Dermis microvascular lymphatic vessel endothelial cell (primary cell): ENCODE results near the gene DYDC2. TPM values are rescaled to one million over a fixed set of nuclear protein-coding genes. Genes with fewer than 3 reads are reported as not detected.
A peak's percentile ranks its signal among the peaks of the same experiment; 100 is the strongest.
"Not testable (repeated sequence)": the region's sequence is repeated elsewhere in the genome, so short reads cannot be mapped to it uniquely, and the experiment has no call there.

Experiments used
- DNase-seq, 2 donors: peaks; one replicate each; pipeline versions ENCODE4 v3.0.0 to v3.0.0-alpha.2; 2010; ENCODE audit warnings: low read depth in 2 of 2
- total RNA-seq: library from RNA; depleted of rRNA; stranded (reverse); fragments of >200 nt; gene quantifications from 2 replicates; pipeline ENCODE4 v1.2.1, GENCODE V29; 2014

DYDC2 gene
- 0.39 TPM in 1 of 2 replicates, not detected in the other for total RNA-seq

- no peak for DNase-seq
Measured at GRCh38 chr10:80356563-80356988, at the start of gene DYDC2, which contains the start of gene DYDC1. TSS of gene DYDC2 (plus strand) at chr10:80356781. CDS start at chr10:80362444, 5,663 bp downstream. TSS of gene DYDC1 (minus strand) at chr10:80356755. CDS start at chr10:80352601, 4,154 bp downstream.

DNA sequence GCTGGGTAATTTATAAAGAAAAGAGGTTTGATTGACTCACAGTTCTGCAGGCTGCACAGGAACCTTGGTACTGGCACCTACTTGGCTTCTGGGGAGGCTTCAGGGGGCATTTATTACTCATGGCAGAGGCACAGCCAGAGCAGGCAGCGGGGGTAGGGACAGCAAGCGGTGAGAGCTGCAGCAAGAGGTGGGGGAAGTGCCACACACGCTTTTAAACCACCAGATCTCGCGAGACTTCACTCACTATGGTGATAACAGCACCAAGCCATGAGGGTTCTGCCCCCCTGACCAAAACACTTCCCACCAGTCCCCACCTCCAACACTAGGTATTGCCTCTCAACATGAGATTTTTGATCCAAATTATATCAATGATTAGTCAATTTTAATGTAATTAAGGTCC is 43.1 kb upstream of the DYDC2 start:
- no peak for DNase-seq

DNA sequence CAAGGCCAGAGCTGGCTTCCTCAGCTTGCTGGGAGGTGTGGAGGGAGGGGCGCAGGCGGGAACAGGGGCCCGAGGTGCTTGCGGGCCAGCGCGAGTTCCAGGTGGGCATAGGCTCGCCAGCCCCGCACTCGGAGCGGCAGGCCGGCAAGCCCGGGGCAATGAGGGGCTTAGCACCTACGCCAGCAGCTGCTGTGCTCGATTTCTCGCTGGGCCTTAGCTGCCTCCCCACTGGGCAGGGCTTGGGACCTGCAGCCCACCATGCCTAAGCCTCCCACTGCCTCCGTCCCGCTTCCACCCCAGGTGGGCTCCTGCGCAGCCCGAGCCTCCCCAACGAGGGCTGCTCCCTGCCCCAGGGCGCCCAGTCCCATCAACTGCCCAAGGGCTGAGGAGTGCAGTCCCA is 41.2 kb upstream of the DYDC2 start:
- no peak for DNase-seq

GRCh38 chr10:80318742-80319141 is 37.8 kb upstream of the DYDC2 start:
- no peak for DNase-seq

GRCh38 chr10:80319318-80319717 is 37.3 kb upstream of the DYDC2 start:
- DNase-seq: no peak

DNA sequence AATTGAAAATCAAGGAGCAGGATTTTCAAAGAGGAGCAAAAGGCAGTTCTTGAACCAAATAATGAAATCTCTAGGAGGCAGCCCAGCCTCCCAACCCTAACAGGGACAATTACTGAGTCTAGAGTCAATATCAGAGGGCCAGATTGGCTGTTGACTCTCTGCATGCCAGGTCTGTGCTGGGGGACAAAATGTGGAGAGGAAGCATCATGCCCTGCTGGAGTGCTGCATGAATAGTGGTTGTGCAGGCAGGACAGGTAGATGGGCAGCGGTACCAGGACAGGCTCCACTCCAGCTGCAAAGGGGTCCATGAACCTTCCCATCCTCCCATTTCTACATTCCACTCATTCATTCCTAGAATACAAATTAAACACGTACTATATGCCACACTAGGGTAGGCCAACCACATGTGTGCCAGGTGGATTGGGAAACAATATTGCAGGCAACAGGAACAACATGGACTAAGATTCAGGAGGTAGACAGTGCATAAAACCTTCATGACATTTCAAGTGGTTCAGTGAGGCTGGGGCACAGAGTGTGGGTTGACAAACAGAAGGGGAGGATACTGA is 36.8 kb upstream of the DYDC2 start:
- DNase-seq: no peak

GRCh38 chr10:80320377-80320776 is 36.2 kb upstream of the DYDC2 start:
- no peak for DNase-seq

DNA sequence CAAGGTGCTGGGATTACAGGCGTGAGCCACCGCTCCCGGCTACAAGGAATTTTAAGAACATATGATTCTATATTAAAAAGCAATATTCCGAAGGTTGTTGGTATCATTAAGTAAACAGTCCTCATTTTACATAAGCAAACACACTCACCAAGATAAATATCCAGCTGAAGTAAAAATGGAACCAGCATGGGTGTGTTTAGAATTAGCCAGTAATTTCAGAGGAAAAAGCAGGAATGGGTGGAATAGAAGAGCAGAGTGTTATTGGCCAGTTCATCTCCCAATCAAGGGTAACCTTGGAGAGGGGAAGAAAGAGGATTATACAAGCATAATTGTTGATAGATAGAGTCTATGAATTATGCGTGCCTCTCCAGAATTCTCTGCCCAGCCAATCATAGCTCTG is 35.4 kb upstream of the DYDC2 start:
- no peak for DNase-seq

DNA sequence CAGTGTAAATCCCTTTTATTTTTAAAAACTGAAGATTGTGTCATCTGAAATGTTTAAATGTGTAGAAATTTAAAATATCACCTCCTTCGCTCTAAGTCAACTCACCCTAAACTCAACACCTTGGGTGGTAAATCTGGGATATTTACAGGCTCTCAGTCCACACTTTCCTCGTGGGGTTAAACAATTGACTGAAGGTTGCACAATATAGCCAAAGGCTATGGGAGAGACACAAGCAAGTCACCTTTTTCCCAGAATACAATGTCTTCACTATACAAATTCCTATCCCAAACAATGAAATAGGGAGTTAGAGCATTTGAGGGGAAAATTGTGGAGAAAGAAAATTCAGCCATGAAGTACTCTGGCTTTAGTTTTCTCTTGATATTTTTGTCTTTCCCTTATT is 34.4 kb upstream of the DYDC2 start:
- no peak for DNase-seq

DNA sequence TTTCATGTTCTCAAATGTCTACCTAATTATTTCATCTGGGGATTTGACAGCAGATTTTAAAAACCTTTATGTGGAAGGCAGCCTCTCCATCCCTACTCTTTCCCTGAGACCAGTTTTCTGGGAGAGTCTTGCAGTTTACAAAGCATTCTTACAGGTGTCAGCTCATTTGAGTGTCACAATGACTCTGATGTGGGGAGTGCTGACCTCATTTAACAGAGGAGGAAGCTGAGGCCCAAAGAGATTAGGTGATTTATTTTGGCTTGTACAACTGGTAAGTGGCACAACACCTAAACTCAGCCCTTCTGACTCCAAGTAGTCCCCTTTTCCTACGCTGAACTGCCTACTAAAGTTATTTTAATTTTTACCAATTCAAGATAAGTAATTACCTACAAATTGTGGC is 33.9 kb upstream of the DYDC2 start:
- no peak for DNase-seq

DNA sequence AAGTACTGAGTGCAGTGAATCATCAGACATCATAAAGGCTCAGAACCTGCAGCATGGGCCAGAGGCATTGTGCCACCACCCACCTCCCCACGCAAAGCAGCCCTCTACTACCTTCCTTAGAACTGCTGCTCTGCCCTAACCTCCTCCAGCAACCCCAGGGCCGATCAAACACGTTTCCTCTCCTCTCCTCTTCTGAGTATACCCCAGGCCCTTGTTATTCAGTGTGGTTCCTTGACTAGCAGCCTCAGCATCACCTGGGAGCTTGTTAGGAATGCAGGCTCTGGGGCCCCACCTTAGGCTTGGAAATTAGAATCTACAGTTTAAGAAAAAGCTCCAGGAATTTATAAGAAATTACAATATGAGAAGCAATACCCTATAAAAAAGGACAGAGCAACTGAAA is 33.3 kb upstream of the DYDC2 start:
- no peak for DNase-seq

DNA sequence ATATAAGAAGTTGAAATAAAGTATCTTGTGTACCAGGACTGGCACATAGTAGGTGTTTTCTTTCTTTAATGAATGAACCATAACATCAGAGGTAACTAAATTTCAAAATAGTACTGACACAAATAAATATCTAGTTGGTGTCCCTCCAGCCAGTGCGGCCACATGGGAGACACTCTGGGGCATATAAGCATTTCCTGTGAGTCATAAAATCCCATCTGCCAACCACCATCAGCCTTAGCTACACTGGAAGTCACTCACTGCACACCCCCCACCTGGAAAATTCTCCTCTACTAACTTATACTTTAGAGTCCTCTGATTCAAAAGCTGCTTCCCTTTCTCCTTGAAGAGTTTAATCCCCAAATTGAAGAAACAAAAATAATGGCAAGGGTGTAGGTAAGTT is 32.5 kb upstream of the DYDC2 start:
- peak; percentile 18 to 28 for DNase-seq

DNA sequence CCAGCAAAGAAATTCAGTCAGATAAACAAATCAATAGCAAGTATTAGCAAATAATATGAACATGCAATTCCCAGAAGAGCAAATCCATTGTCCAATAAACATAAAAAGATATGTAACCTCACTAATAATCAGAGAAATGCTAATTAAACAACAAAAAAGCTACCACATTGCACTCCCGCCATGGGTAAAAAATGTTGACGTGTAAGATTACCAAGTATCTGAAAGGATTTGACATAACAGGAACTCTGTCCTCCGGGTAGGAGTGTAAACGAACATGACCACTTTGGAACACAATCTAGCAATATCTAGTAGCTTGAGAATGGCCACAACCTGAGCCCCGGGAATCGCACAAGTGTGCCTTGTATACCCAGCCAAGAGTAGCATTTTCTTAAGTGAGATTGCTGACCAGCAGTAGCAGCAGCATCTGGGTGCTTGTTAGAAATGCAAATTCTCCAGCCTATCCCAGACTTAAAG is 31.7 kb upstream of the DYDC2 start:
- DNase-seq: no peak

DNA sequence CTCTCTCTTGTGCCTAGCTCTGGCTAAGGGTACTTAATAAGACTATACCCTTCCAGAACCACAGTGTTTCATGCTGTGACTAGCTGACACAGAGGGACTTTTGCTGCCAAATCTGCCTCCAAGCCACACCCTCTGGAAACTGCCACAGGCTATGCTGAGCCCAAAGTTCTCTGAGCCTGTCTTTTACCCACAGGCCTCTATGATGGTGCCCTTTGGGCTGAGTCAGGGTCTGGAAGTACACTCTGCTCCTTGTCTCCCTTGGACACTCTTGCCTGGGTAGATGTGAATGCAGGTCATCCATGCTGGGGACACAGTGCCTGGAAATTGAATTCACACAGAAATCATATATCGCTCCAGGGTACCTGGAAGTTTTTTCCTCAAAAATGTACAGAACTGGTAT is 22.6 kb upstream of the DYDC2 start:
- DNase-seq: no peak

DNA sequence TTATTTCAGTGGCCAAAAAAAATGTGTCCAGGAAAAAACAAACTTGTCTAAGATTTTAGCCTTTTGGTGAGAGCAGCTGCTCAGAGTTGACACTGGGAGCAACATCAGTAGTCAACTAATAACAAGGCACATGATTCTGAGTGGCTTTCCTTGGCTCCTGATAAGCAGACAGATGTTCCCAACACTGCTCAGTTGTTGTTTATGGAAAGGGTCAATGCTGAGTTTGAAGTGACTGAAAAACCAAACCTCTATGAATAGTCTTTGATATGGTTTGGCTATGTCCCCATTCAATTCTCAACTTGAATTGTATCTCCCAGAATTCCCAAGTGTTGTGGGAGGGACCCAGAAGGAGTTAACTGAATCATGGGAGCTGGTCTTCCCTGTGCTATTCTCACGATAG is 12.3 kb upstream of the DYDC2 start:
- DNase-seq: no peak

DNA sequence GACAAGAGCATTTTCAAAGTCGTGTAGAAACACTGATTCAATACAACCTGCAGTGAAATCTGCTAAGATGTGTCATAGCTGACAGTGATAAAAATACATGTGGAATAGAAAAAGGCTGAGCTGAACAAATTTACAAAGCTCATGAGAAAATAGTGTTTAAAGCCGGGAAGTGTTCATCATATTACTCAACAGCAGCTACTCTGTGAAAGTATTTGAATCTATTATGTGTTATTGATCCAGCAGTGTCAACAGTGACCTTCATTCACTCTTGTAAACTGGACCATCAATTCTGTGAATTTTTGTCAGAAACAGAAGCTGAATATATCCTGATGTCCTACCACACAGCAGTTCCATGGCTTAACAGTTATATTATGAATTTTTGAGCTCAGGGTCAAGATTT is 11.7 kb upstream of the DYDC2 start:
- DNase-seq: no peak

GRCh38 chr10:80350251-80350650 is 6.3 kb upstream of the DYDC2 start:
- DNase-seq: no peak

GRCh38 chr10:80351220-80351619 is 5.4 kb upstream of the DYDC2 start:
- no peak for DNase-seq

GRCh38 chr10:80356989-80357850 is 639 bp downstream of the DYDC2 start:
- no peak for DNase-seq

- no peak for DNase-seq
Measured at GRCh38 chr10:80357851-80358125, 1.2 kb downstream of the DYDC2 start.

DNA sequence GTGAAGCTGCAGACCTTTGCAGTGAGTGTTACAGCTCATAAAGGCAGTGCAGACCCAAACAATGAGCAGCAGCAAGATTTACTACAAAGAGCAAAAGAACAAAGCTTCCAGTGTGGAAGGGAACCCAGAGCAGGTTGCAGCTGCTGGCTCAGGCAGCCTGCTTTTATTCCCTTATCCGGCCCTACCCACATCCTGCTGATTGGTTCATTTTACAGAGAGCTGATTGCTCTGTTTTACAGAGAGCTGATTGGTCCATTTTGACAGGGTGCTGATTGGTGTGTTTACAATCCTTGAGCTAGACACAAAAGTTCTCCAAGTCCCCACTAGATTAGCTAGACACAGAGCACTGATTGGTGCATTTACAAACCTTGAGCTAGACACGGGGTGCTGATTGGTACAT is 2.3 kb downstream of the DYDC2 start:
- DNase-seq: not testable (repeated sequence)

- no peak for DNase-seq
Measured at GRCh38 chr10:80359644-80360043, 3.1 kb downstream of the DYDC2 start.

- no peak for DNase-seq
Measured at GRCh38 chr10:80365510-80365909, 8.9 kb downstream of the DYDC2 start.
